ENCODE results near the gene TP53I13.

DNA sequence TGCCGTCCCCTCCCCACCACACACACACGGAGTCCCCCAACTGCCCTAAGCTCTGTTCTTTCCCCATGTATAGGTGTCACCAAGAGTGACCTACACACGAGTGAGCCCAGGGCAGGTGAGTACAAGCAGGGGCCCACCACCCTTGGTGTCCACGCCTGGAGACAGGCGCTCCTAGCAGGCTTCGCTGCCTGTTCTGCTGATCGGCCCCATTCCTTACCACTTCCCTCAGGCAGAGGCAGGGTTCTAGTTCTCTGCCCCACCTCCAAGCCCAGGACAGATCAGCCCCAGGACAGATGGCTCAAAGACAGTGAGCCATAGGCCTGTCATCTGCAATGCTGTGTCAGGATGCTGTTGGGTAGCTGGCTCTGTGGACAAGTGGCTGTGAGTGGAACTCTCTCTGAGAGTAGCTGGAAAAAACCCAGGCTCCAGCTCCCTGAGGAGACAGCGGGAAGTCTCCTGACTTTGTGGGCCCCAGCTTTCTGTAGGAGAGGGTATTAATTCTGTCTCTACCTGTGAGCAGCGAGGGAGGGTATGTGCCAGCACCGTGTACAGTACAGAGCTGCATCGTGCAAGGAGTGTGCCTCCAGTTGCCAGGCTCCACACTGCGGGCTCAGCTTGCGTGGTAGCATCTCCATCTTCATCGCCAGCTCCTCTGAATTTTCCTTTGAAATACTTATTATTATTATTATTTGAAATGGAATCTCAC lies 897 bp downstream of the TP53I13 start:
- TF ChIP-seq EZH2 (IDR thresholded peaks at IDR 0.05), result no peak
- no peak for TF ChIP-seq POLR2AphosphoS5 (IDR thresholded peaks at IDR 0.05; ENCODE audit: borderline replicate concordance, low read depth, low read length)

Data from SK-N-MC (cell line).